H1 (cell line): Measurements from ENCODE around the gene USP3. TPM values are rescaled to one million over a fixed set of nuclear protein-coding genes. Genes with fewer than 3 reads are reported as not detected.

Source experiments
- CTCF ChIA-PET: fragments of 300-600 bp; sonication (Branson Sonifier 250); formaldehyde crosslinking; loops from one replicate; lab custom pipeline; 2021; ENCODE audit not compliant: partially characterized antibody; lab: Charles Lee
- POLR2A ChIA-PET: fragments of 300-600 bp; sonication (Branson Sonifier 250); formaldehyde crosslinking; loops from one replicate; lab custom pipeline; 2021; ENCODE audit warnings: inconsistent platforms; ENCODE audit not compliant: partially characterized antibody; lab: Charles Lee
- DNase-seq, 2 experiments: peaks; one replicate each; pipeline versions ENCODE4 v3.0.0 to v3.0.0-alpha.2; 2010 to 2022; ENCODE audit warnings: low spot score in 2 of 2, low read depth in 1 of 2, mixed read lengths in 1 of 2
- FAIRE-seq: peaks from 2 replicates; lab custom pipeline; 2011; peaks lifted over from hg19 to GRCh38; lab: Jason Lieb, UNC
- H2AFZ ChIP-seq: 2 replicates; pipeline ENCODE4 v1.8.1; 2012; ENCODE audit warnings: low read length, inconsistent platforms
- H2AK5ac ChIP-seq: 2 replicates; pipeline ENCODE4 v1.6.1; 2013; ENCODE audit warnings: low read depth, low read length
- H2BK120ac ChIP-seq: replicated peaks from 2 replicates; pipeline ENCODE3; 2013; ENCODE audit warnings: low read depth, low read length, inconsistent platforms
- H2BK12ac ChIP-seq: 2 replicates; pipeline ENCODE4 v1.6.1; 2013; ENCODE audit warnings: low read depth, low read length
- H2BK15ac ChIP-seq: 2 replicates; pipeline ENCODE4 v1.6.1; 2013; ENCODE audit warnings: low read length
- H2BK20ac ChIP-seq: 2 replicates; pipeline ENCODE4 v1.6.1; 2013; ENCODE audit warnings: low read length
- H2BK5ac ChIP-seq: 2 replicates; pipeline ENCODE4 v1.6.1; 2013; ENCODE audit warnings: low read depth, low read length
- H3K14ac ChIP-seq: 2 replicates; pipeline ENCODE4 v1.6.1; 2013; ENCODE audit warnings: inconsistent platforms; ENCODE audit not compliant: insufficient read length
- H3K18ac ChIP-seq: 2 replicates; pipeline ENCODE4 v1.6.1; 2013; ENCODE audit warnings: low read length; ENCODE audit errors: extremely low read depth
- H3K23ac ChIP-seq: 2 replicates; pipeline ENCODE4 v1.6.1; 2013; ENCODE audit warnings: inconsistent platforms; ENCODE audit not compliant: insufficient read length
- H3K23me2 ChIP-seq: 2 replicates; pipeline ENCODE4 v1.6.1; 2013; ENCODE audit warnings: low read depth, low read length
- H3K27ac ChIP-seq: 2 replicates; pipeline ENCODE4 v1.6.1; 2011; ENCODE audit warnings: low read depth, low read length, inconsistent platforms
- H3K27me3 ChIP-seq, 4 experiments: replicated peaks in 1 of 4; 1 replicate in 1 of 4; 2 replicates in 3 of 4; pipeline versions ENCODE4 v1.6.1 to v1.8.1; 2011 to 2013; ENCODE audit warnings: low read length in 3 of 4, mild to moderate bottlenecking in 3 of 4, inconsistent platforms in 2 of 4, mixed read lengths in 2 of 4, moderate library complexity in 1 of 4; ENCODE audit not compliant: control insufficient read depth in 3 of 4, insufficient read depth in 3 of 4; ENCODE audit errors: extremely low read depth in 1 of 4
- H3K36me3 ChIP-seq, 4 experiments: 2 replicates each; pipeline versions ENCODE4 v1.6.1 to v1.8.1; 2011 to 2013; ENCODE audit warnings: mild to moderate bottlenecking in 4 of 4, low read length in 3 of 4, moderate library complexity in 2 of 4, control low read depth in 1 of 4, inconsistent platforms in 1 of 4; ENCODE audit not compliant: insufficient read depth in 4 of 4, control insufficient read depth in 2 of 4
- H3K4ac ChIP-seq: replicated peaks from 2 replicates; pipeline ENCODE3; 2013; ENCODE audit warnings: low read length, low read depth, mixed read lengths, inconsistent platforms; ENCODE audit not compliant: insufficient read length
- H3K4me1 ChIP-seq, 4 experiments: replicated peaks in 1 of 4; 1 replicate in 1 of 4; 2 replicates in 3 of 4; pipeline versions ENCODE4 v1.6.1 to v1.8.1; 2011 to 2013; ENCODE audit warnings: low read length in 3 of 4, inconsistent platforms in 2 of 4, mixed read lengths in 1 of 4; ENCODE audit not compliant: insufficient read depth in 4 of 4, control insufficient read depth in 3 of 4
- H3K4me2 ChIP-seq, 2 experiments: 2 replicates each; pipeline versions ENCODE4 v1.6.1 to v1.8.1; 2011 to 2013; ENCODE audit warnings: low read depth in 2 of 2, low read length in 2 of 2, control low read depth in 1 of 2, inconsistent platforms in 1 of 2, mild to moderate bottlenecking in 1 of 2; ENCODE audit not compliant: insufficient read depth in 1 of 2
- H3K4me3 ChIP-seq, 4 experiments: fragments of 200-600, 300-600 bp in 1 of 4; sonication (generic), shearing (Covaris generic), sonication (Bioruptor Twin) in 1 of 4; 2 replicates each; pipeline versions ENCODE4 v1.5.1 to v1.8.1; 2011 to 2016; ENCODE audit warnings: low read length in 4 of 4, low read depth in 3 of 4, control low read depth in 2 of 4, inconsistent platforms in 2 of 4, mild to moderate bottlenecking in 2 of 4, mixed read lengths in 1 of 4, moderate library complexity in 1 of 4; ENCODE audit not compliant: insufficient read depth in 2 of 4; ENCODE audit errors: extremely low read depth in 1 of 4
- H3K56ac ChIP-seq: replicated peaks from 2 replicates; pipeline ENCODE3; 2013; ENCODE audit warnings: low read depth, mild to moderate bottlenecking, mixed read lengths, low read length, inconsistent platforms; ENCODE audit not compliant: insufficient read length
- H3K79me1 ChIP-seq: 2 replicates; pipeline ENCODE4 v1.6.1; 2013; ENCODE audit warnings: low read depth, low read length, control low read depth
- H3K79me2 ChIP-seq, 2 experiments: 2 replicates each; pipeline versions ENCODE4 v1.6.1 to v1.8.1; 2012 to 2013; ENCODE audit warnings: low read length in 2 of 2, mild to moderate bottlenecking in 2 of 2, inconsistent platforms in 1 of 2; ENCODE audit not compliant: insufficient read depth in 2 of 2, control insufficient read depth in 1 of 2
- H3K9ac ChIP-seq, 4 experiments: replicated peaks in 1 of 4; 1 replicate in 1 of 4; 2 replicates in 3 of 4; pipeline versions ENCODE4 v1.6.1 to v1.8.1; 2011 to 2013; ENCODE audit warnings: low read depth in 3 of 4, low read length in 3 of 4, control low read depth in 2 of 4, mild to moderate bottlenecking in 2 of 4, moderate library complexity in 2 of 4, inconsistent platforms in 1 of 4; ENCODE audit errors: extremely low read depth in 1 of 4
- H3K9me3 ChIP-seq, 2 experiments: 2 replicates each; pipeline versions ENCODE4 v1.6.1 to v1.8.1; 2012 to 2013; ENCODE audit warnings: mild to moderate bottlenecking in 2 of 2, moderate library complexity in 2 of 2, control low read depth in 1 of 2, inconsistent platforms in 1 of 2, low read depth in 1 of 2, low read length in 1 of 2, mixed read lengths in 1 of 2; ENCODE audit not compliant: insufficient read depth in 2 of 2
- H4K20me1 ChIP-seq, 2 experiments: replicated peaks in 1 of 2; 2 replicates each; pipeline versions ENCODE3 to v1.8.1; 2011 to 2013; ENCODE audit warnings: inconsistent platforms in 2 of 2, low read length in 2 of 2, mild to moderate bottlenecking in 1 of 2; ENCODE audit not compliant: insufficient read depth in 2 of 2, control insufficient read depth in 1 of 2
- H4K5ac ChIP-seq: 2 replicates; pipeline ENCODE4 v1.6.1; 2013; ENCODE audit warnings: low read length, low read depth, mixed read lengths, inconsistent platforms; ENCODE audit not compliant: insufficient read length
- H4K8ac ChIP-seq: 2 replicates; pipeline ENCODE4 v1.8.0; 2013; ENCODE audit warnings: mild to moderate bottlenecking, moderate library complexity, low read length, inconsistent platforms; ENCODE audit not compliant: insufficient read depth; ENCODE audit errors: extremely low read depth
- H4K91ac ChIP-seq: replicated peaks from 2 replicates; pipeline ENCODE3; 2013; ENCODE audit warnings: low read length, mixed read lengths, inconsistent platforms; ENCODE audit not compliant: insufficient read length
- BACH1 ChIP-seq: IDR thresholded peaks from 2 replicates; pipeline ENCODE4 v1.6.1; 2012; ENCODE audit warnings: low read length, improper control_type of control experiment
- CHD2 ChIP-seq: IDR thresholded peaks from 2 replicates; pipeline ENCODE4 v1.6.1; 2012; ENCODE audit warnings: low read length, improper control_type of control experiment
- CTBP2 ChIP-seq: IDR thresholded peaks from 2 replicates; pipeline ENCODE4 v1.7.0; 2011; ENCODE audit warnings: borderline replicate concordance, mild to moderate bottlenecking, moderate library complexity, mixed read lengths, low read length; ENCODE audit not compliant: insufficient read depth, insufficient read length
- GABPA ChIP-seq: IDR thresholded peaks from 2 replicates; pipeline ENCODE4 v1.6.1; 2011; ENCODE audit warnings: mild to moderate bottlenecking, low read length, moderate library complexity, borderline replicate concordance; ENCODE audit not compliant: insufficient read depth
- GTF2F1 ChIP-seq: IDR thresholded peaks from 2 replicates; pipeline ENCODE4 v1.6.1; 2012; ENCODE audit warnings: low read depth, low read length, improper control_type of control experiment, borderline replicate concordance
- HDAC6 ChIP-seq: IDR thresholded peaks from one replicate; pipeline ENCODE4 v1.7.1; 2012; ENCODE audit warnings: low read depth, mild to moderate bottlenecking, inconsistent platforms, low read length, moderate library complexity
- NANOG ChIP-seq: IDR thresholded peaks from 2 replicates; pipeline ENCODE4 v1.6.1; 2011; ENCODE audit warnings: low read length, low read depth, mild to moderate bottlenecking, inconsistent platforms; ENCODE audit not compliant: insufficient read depth, poor library complexity, severe bottlenecking
- RNF2 ChIP-seq: fragments of 200-900, 300-1000 bp; sonication (generic); IDR thresholded peaks from 2 replicates; pipeline ENCODE4 v1.7.1; 2016; ENCODE audit warnings: borderline replicate concordance, low read depth, mild to moderate bottlenecking, antibody characterized with exemption, low read length; ENCODE audit not compliant: poor library complexity, severe bottlenecking; ENCODE audit errors: missing control alignments
- RXRA ChIP-seq: IDR thresholded peaks from 2 replicates; pipeline ENCODE4 v1.6.1; 2011; ENCODE audit warnings: low read depth, mild to moderate bottlenecking, low read length, moderate library complexity; ENCODE audit not compliant: insufficient read depth
- YY1 ChIP-seq: IDR thresholded peaks from 2 replicates; pipeline ENCODE4 v1.6.1; 2011; ENCODE audit warnings: low read depth, mild to moderate bottlenecking, low read length
- WGBS, 2 experiments: shearing (Covaris generic) in 1 of 2; methylation state at CpG; one replicate each; pipeline versions ENCODE4 v1.1.6 to v1.1.7; 2013 to 2015; ENCODE audit warnings: low lambda C conversion rate in 2 of 2, mixed read lengths in 2 of 2, inconsistent platforms in 1 of 2, low coverage in 1 of 2, missing lambda C conversion rate in 1 of 2; ENCODE audit not compliant: insufficient replicate concordance in 2 of 2, insufficient coverage in 1 of 2, insufficient read length in 1 of 2; ENCODE audit errors: extremely low coverage in 1 of 2, missing lambda C conversion rate in 1 of 2; 5-methylcytosine and 5-hydroxymethylcytosine counted together
- polyA plus RNA-seq, 7 experiments: library from polyadenylated mRNA; depleted of rRNA in 3 of 7; stranded (reverse) in 5 of 7; unstranded in 2 of 7; fragments of >200 nt in 5 of 7; fragments of 200-250 nt in 2 of 7; gene quantifications; 1 replicate in 5 of 7; 2 replicates in 1 of 7; 4 replicates in 1 of 7; pipeline versions ENCODE4 v1.2.1 to v1.2.3, GENCODE V29; 2011 to 2013; ENCODE audit warnings: missing spikeins in 2 of 7, mixed read lengths in 2 of 7
- total RNA-seq: library from RNA; stranded (reverse); fragmentation: NEBNext Ultra II Directional; extraction: Animal tissue kit (Norgen Biotek cat#: 25700); gene quantifications from 2 replicates; pipeline ENCODE4 v1.2.1, GENCODE V29; 2021
- TF ChIP-seq, protein P1 (sequence below): IDR thresholded peaks from 2 replicates; pipeline ENCODE4 v1.6.1; 2011; ENCODE audit warnings: low read length, improper control_type of control experiment

USP3 gene
- total and polyA plus RNA-seq, 2 of the 8 experiments (the other 6 are each of a cell fraction or from before 2014, with no cell fraction given) = 15.5 to 16.2 TPM

DNA sequence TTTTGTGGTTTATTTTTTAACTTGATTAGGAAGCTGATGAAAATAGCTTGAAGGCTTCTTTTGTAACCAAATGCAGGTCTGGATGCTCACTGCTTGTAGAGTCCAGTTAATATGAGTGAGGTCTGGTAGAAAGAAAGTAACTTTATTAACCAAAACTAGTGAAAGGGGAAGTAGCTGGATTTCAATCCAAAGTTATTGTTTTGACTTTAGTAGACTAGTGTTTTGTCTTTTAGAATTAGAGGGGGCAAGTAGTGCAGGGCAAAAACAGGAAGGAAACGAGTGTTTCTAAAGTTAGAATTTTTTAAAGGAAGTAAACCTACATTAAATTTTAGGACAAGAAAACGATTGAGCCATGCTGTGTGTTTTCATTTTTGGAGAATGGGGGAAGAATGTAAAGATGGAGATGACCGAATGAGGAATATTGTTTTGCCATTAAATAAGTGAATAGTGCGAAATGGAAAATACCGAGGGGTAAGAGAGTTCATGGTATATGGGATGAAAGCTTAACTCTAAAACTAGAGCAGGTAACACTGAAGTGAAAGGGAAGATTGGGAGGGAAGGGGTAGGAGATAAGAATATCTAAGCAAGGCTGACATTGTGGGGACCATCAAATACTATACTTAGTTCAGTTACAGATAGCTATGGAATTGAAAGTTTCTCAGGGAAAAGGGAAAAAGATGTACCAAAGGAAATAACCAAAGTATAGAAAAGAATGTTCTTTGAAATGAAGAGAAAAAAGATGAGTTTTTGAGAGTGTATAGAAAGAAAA lies 40.0 kb downstream of the USP3 start:
- no peak overlapping the region for H2BK15ac ChIP-seq
- H3K79me1 ChIP-seq = no peaks in the 10 kb centered on the region
- H3K9me3 ChIP-seq = no peaks in the 10 kb centered on the region
- H3K4me1 ChIP-seq = peaks cover 0 to 6% (median 1%) of the 10 kb centered on the region in 4 experiments; a peak in 4 of 7 replicates
- no peak overlapping the region for H2BK120ac ChIP-seq
- no peak overlapping the region for H3K14ac ChIP-seq
- H3K27ac ChIP-seq = no peak overlapping the region
- no peak overlapping the region for H2AFZ ChIP-seq
- no peak overlapping the region for H2AK5ac ChIP-seq
- 80 to 100% methylated on average over 1 to 5 of the region's 5 CpGs for WGBS, 2 experiments
- no peak overlapping the region for H3K4me2 ChIP-seq
- H4K91ac ChIP-seq = no peak overlapping the region
- no peaks in the 10 kb centered on the region for H3K79me2 ChIP-seq
- no peaks in the 10 kb centered on the region for H4K20me1 ChIP-seq
- no peak overlapping the region for H3K4me3 ChIP-seq
- H2BK20ac ChIP-seq = no peak overlapping the region
- ChIA-PET POLR2A (no interaction called here), CTCF (interaction anchor here (0.6 to 2.5 kb wide), 5 partner anchors 12 to 39 kb away, joined by 3 to 13 read pairs (median 5); no protein-coding TSS in a partner anchor)
- no peaks in the 10 kb centered on the region for H3K23me2 ChIP-seq
- no peak overlapping the region for H3K9ac ChIP-seq
- H3K36me3 ChIP-seq = no peaks in the 10 kb centered on the region
- H3K18ac ChIP-seq = no peak overlapping the region
- no peak overlapping the region for H4K8ac ChIP-seq
- FAIRE-seq = no peak
- no peaks in the 10 kb centered on the region for H3K27me3 ChIP-seq
- H3K4ac ChIP-seq = no peak overlapping the region
- no peak overlapping the region for H3K23ac ChIP-seq
- no peak for DNase-seq
- H2BK5ac ChIP-seq = no peak overlapping the region
- no peak overlapping the region for H3K56ac ChIP-seq
- H2BK12ac ChIP-seq = no peak overlapping the region
- no peak overlapping the region for H4K5ac ChIP-seq
- TF ChIP-seq HDAC6 (no peak), BACH1 (no peak), RXRA (no peak), GABPA (no peak), CTBP2 (no peak), RNF2 (no peak), YY1 (no peak), CHD2 (no peak), GTF2F1 (no peak), NANOG (no peak)
- TF ChIP-seq, protein P1, sequence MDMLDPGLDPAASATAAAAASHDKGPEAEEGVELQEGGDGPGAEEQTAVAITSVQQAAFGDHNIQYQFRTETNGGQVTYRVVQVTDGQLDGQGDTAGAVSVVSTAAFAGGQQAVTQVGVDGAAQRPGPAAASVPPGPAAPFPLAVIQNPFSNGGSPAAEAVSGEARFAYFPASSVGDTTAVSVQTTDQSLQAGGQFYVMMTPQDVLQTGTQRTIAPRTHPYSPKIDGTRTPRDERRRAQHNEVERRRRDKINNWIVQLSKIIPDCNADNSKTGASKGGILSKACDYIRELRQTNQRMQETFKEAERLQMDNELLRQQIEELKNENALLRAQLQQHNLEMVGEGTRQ = no peak
